K562 (cell line): ENCODE measurements around the gene SNX20. TPM values are rescaled to one million over a fixed set of nuclear protein-coding genes. Genes with fewer than 3 reads are reported as not detected.

ENCODE experiments used
- ARID2 ChIP-seq: fragments of 450-650 bp; IDR thresholded peaks from 2 replicates; pipeline ENCODE4 v1.6.1; 2017; ENCODE audit warnings: antibody characterized with exemption, mild to moderate bottlenecking
- ASH1L ChIP-seq: fragments of 450-650 bp; IDR thresholded peaks from 2 replicates; pipeline ENCODE4 v1.6.1; 2018; ENCODE audit warnings: borderline replicate concordance, mild to moderate bottlenecking, low read depth; ENCODE audit not compliant: partially characterized antibody
- CTBP1 ChIP-seq: fragments of 450-650 bp; IDR thresholded peaks from 2 replicates; pipeline ENCODE4 v1.6.1; 2016; ENCODE audit warnings: borderline replicate concordance
- CTCF ChIP-seq, 3 experiments: IDR thresholded peaks in 2 of 3; conservative IDR thresholded peaks in 1 of 3; 2 replicates each; pipeline ENCODE4 v1.5.1; 2011 to 2012; ENCODE audit warnings: low read length in 3 of 3, mild to moderate bottlenecking in 3 of 3, control low read depth in 2 of 3, improper control_type of control experiment in 1 of 3, inconsistent platforms in 1 of 3, low read depth in 1 of 3, mixed read lengths in 1 of 3, moderate library complexity in 1 of 3; ENCODE audit not compliant: insufficient read depth in 2 of 3
- DEAF1 ChIP-seq: fragments of 450-650 bp; formaldehyde crosslinking; IDR thresholded peaks from 2 replicates; pipeline ENCODE4 v1.4.0; 2020; ENCODE audit warnings: mild to moderate bottlenecking, moderate library complexity
- HNRNPUL1 ChIP-seq: fragments of 200-400 bp; formaldehyde crosslinking; IDR thresholded peaks from 2 replicates; pipeline ENCODE4 v1.6.1; 2017; ENCODE audit warnings: low read length
- JUND ChIP-seq, 2 experiments: IDR thresholded peaks; 2 replicates in 1 of 2; 3 replicates in 1 of 2; pipeline ENCODE4 v1.6.1; 2011; ENCODE audit warnings: borderline replicate concordance in 2 of 2, low read depth in 2 of 2, low read length in 2 of 2, improper control_type of control experiment in 1 of 2, missing biosample characterization in 1 of 2, missing genetic modification characterization in 1 of 2, missing genetic modification reagents in 1 of 2
- KLF16 ChIP-seq: IDR thresholded peaks from 2 replicates; pipeline ENCODE4 v1.6.1; 2016; ENCODE audit warnings: antibody characterized with exemption
- RB1 ChIP-seq: fragments of 450-650 bp; IDR thresholded peaks from 2 replicates; pipeline ENCODE4 v1.6.1; 2017; ENCODE audit warnings: low read depth, mild to moderate bottlenecking
- STAG1 ChIP-seq: sonication (generic); formaldehyde crosslinking; IDR thresholded peaks from 2 replicates; pipeline ENCODE4 v1.5.0; 2020; ENCODE audit warnings: missing genetic modification reagents, borderline replicate concordance
- TFAP4 ChIP-seq: sonication (generic); formaldehyde crosslinking; IDR thresholded peaks from 2 replicates; pipeline ENCODE4 v1.8.0; 2022; ENCODE audit warnings: missing genetic modification reagents, mild to moderate bottlenecking, moderate library complexity, borderline replicate concordance
- ZNF124 ChIP-seq: sonication (generic); formaldehyde crosslinking; IDR thresholded peaks from 2 replicates; pipeline ENCODE4 v1.8.1; 2022; ENCODE audit warnings: missing genetic modification reagents
- ZNF280B ChIP-seq: fragments of 250-450 bp; sonication (Bioruptor Pico); IDR thresholded peaks from 2 replicates; pipeline ENCODE4 v1.5.1; 2021; ENCODE audit warnings: mild to moderate bottlenecking
- polyA plus RNA-seq, 8 experiments: library from polyadenylated mRNA; depleted of rRNA in 4 of 8; stranded (reverse) in 5 of 8; unstranded in 3 of 8; fragments of >200 nt; fragmentation: Nextera tagmentation in 2 of 8; fragmentation: Illumina TruSeq in 1 of 8; extraction: Ambion mirVana in 2 of 8; extraction: Trizol in 1 of 8; gene quantifications; 2 replicates each; pipeline versions ENCODE4 v1.2.1 to v1.2.3, GENCODE V29; 2011 to 2014; ENCODE audit warnings: inconsistent platforms in 1 of 8, missing spikeins in 1 of 8
- total RNA-seq, 7 experiments: library from RNA; depleted of rRNA in 6 of 7; stranded (reverse); fragments of >200 nt in 6 of 7; fragmentation: Illumina TruSeq in 2 of 7; extraction: Trizol in 2 of 7; gene quantifications; 2 replicates each; pipeline versions ENCODE4 v1.2.1 to v1.2.3, GENCODE V29; 2011 to 2021; ENCODE audit warnings: low replicate concordance in 1 of 7

SNX20 gene
- total and polyA plus RNA-seq, 9 of the 15 experiments (the other 6 are each of a cell fraction or from before 2014, with no cell fraction given): 0.04 to 0.07 TPM; not detected in 7

GRCh38 chr16:50665128-50665878, 15.8 kb downstream of the SNX20 start (continued):
- TF ChIP-seq JUND (IDR thresholded peaks at IDR 0.05; ENCODE audit: borderline replicate concordance, low read depth, low read length): 0 out of 2 replicates have a peak, but pooled peaks have one; percentile 22
- no peak; the same call in 2 of the 3 replicates for TF ChIP-seq JUND (tag; IDR thresholded peaks at IDR 0.05; ENCODE audit: borderline replicate concordance, low read depth, low read length)
- TF ChIP-seq ZNF124 (CRISPR knock-in tag): no peak
- no peak for TF ChIP-seq ARID2
- TF ChIP-seq ASH1L: no peak
- no peak for TF ChIP-seq HNRNPUL1
- peak; percentile 70; the same call in 1 of the 2 replicates for TF ChIP-seq STAG1 (CRISPR knock-in tag)
- peak; percentile 84 to 93 (median 92) for TF ChIP-seq CTCF (IDR thresholded peaks at IDR 0.05 in 2 of 3, conservative IDR thresholded peaks at IDR 0.05 in 1 of 3; ENCODE audit: insufficient read depth in 2 of 3, low read depth in 1 of 3, low read length in 3 of 3)
- TF ChIP-seq ZNF280B: no peak
- 0 out of 2 replicates have a peak, but pooled peaks have one; percentile 27 for TF ChIP-seq KLF16
- peak; percentile 84 for TF ChIP-seq TFAP4 (CRISPR knock-in tag)
- peak; percentile 50; the same call in 1 of the 2 replicates for TF ChIP-seq RB1
- TF ChIP-seq DEAF1 (CRISPR knock-in tag): peak; percentile 62; the same call in 1 of the 2 replicates
- 0 out of 2 replicates have a peak, but pooled peaks have one; percentile 27 for TF ChIP-seq CTBP1
